Memory B cell (primary cell): Measurements from ENCODE around the gene MDFI.

Experiments used
- ATAC-seq: fragments of 150-1000 bp; cut with Tn5 transposase; 2 replicates; pipeline ENCODE4 v1.10.0; 2021; ENCODE audit warnings: low read depth, mild to moderate bottlenecking, moderate library complexity
- DNase-seq, 2 donors: peaks; one replicate each; pipeline ENCODE4 v3.0.0; 2022; ENCODE audit warnings: low spot score in 2 of 2
- H3K27ac Mint-ChIP-seq: one replicate; pipeline ENCODE4 v1.8.0; 2022; ENCODE audit warnings: mild to moderate bottlenecking, moderate library complexity, mixed read lengths
- H3K27me3 Mint-ChIP-seq: one replicate; pipeline ENCODE4 v1.8.0; 2022; ENCODE audit warnings: mixed read lengths
- H3K36me3 Mint-ChIP-seq: one replicate; pipeline ENCODE4 v1.8.0; 2022; ENCODE audit warnings: mild to moderate bottlenecking, mixed read lengths
- H3K4me1 Mint-ChIP-seq: one replicate; pipeline ENCODE4 v1.8.0; 2022; ENCODE audit warnings: mixed read lengths
- H3K4me3 Mint-ChIP-seq: one replicate; pipeline ENCODE4 v1.8.0; 2022; ENCODE audit warnings: mild to moderate bottlenecking, moderate library complexity, mixed read lengths
- H3K9me3 Mint-ChIP-seq: one replicate; pipeline ENCODE4 v1.8.0; 2022; ENCODE audit warnings: mixed read lengths

MDFI gene

DNA sequence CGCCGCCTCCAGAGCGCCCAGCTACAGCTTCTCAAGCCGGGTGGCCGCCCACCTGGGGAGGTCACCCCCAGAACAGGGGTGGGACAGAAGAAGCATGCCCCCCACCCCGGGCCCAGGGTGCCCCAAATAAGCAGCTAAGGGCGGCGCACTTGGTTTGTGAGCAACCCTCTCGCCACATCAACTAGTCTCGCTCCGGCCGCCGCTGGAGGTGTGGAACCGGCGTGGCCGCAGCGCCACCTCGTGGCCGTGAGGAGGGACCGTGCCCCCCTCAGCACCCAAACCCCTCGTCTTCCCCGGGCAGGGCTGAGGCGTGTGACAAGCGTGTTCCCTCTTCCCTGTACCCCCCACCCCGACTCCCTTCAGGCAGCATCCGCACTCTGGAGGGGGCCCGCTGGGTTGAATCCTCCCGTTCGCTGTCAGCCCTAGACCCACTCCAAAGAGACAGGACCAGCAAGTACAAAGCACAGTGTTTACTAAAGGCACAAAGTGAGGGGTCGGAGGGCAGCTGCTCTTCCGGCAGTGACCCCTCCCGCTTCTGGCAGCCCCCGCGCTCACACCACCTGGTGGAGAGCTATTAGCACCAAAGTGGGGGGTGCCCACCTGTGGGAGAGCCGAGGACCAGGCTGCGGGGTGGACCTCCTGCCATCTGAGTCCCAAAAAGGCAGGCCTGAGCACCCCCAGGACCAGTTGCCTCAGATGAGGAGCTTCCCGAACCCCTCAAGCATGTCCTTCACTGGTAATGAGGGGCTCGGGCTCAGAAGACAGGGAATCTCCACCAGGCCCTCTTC lies 45.4 kb downstream of the MDFI start:
- DNase-seq = peak; percentile 74 to 88
- peaks cover 12% of the 10 kb centered on the region for H3K36me3 Mint-ChIP-seq
- H3K4me3 Mint-ChIP-seq = peak overlapping the region; percentile 78
- no peaks in the 10 kb centered on the region for H3K9me3 Mint-ChIP-seq
- H3K27me3 Mint-ChIP-seq = no peaks in the 10 kb centered on the region
- H3K4me1 Mint-ChIP-seq = peaks cover 13% of the 10 kb centered on the region
- peak; percentile 90 for ATAC-seq
- H3K27ac Mint-ChIP-seq = no peak overlapping the region

- Mint-ChIP-seq H3K4me1 (peaks cover 16% of the 10 kb centered on the region), H3K27ac (no peak overlapping the region), H3K4me3 (no peak overlapping the region), H3K27me3 (no peaks in the 10 kb centered on the region), H3K36me3 (peaks cover 16% of the 10 kb centered on the region), H3K9me3 (no peaks in the 10 kb centered on the region)
- DNase-seq (no peak), ATAC-seq (no peak)
Observed at GRCh38 chr6:41684311-41685180, 46.3 kb downstream of the MDFI start.

GRCh38 chr6:41685641-41686380 lies 47.5 kb downstream of the MDFI start:
- DNase-seq = no peak
- H3K9me3 Mint-ChIP-seq = no peaks in the 10 kb centered on the region
- H3K4me3 Mint-ChIP-seq = no peak overlapping the region
- peaks cover 24% of the 10 kb centered on the region for H3K36me3 Mint-ChIP-seq
- H3K4me1 Mint-ChIP-seq = peaks cover 17% of the 10 kb centered on the region
- ATAC-seq = no peak
- H3K27ac Mint-ChIP-seq = no peak overlapping the region
- H3K27me3 Mint-ChIP-seq = no peaks in the 10 kb centered on the region

DNA sequence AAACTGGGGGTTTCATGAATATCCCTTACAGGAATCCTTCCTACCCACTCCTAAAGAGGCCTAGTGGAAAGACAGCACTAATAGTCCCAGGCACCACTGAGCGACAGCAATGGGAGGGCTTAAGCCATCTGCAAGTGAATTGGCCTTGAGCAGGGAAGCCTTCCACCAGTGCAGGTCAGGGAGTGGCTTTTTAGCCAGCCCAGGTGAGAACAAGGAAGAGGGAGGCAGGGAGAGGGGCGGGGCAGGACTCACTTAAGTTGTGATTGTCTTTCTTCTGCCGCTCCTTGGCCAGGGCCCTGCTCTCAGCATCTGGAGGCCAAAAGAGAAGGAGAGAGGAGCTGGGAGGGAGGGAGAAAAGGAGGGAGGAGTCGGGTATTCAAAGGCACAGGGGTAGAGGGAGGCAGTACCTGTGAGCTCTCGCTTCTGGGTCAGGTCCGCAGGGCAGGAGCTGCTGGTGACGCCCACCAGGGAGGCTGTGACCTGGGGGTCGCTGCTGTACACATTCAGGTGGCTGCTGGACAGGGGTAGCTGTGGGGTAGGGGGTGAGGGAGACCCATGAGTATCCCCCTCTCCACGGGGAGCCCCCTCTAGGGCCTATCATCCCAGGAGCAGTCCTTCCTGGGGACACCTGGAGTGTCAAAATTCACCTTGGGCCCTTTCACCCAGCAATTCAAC lies 49.4 kb downstream of the MDFI start:
- Mint-ChIP-seq H3K27ac (peak overlapping the region; percentile 76), H3K36me3 (peaks cover 30% of the 10 kb centered on the region), H3K4me1 (peaks cover 17% of the 10 kb centered on the region), H3K9me3 (no peaks in the 10 kb centered on the region), H3K4me3 (no peak overlapping the region), H3K27me3 (no peaks in the 10 kb centered on the region)
- ATAC-seq (no peak), DNase-seq (no peak)

- no peak for ATAC-seq
- Mint-ChIP-seq H3K27me3 (no peaks in the 10 kb centered on the region), H3K9me3 (no peaks in the 10 kb centered on the region), H3K27ac (peak overlapping the region; percentile 65), H3K36me3 (peaks cover 30% of the 10 kb centered on the region), H3K4me1 (peaks cover 17% of the 10 kb centered on the region), H3K4me3 (no peak overlapping the region)
- no peak for DNase-seq
Observed at GRCh38 chr6:41688256-41688965, 50.1 kb downstream of the MDFI start.

DNA sequence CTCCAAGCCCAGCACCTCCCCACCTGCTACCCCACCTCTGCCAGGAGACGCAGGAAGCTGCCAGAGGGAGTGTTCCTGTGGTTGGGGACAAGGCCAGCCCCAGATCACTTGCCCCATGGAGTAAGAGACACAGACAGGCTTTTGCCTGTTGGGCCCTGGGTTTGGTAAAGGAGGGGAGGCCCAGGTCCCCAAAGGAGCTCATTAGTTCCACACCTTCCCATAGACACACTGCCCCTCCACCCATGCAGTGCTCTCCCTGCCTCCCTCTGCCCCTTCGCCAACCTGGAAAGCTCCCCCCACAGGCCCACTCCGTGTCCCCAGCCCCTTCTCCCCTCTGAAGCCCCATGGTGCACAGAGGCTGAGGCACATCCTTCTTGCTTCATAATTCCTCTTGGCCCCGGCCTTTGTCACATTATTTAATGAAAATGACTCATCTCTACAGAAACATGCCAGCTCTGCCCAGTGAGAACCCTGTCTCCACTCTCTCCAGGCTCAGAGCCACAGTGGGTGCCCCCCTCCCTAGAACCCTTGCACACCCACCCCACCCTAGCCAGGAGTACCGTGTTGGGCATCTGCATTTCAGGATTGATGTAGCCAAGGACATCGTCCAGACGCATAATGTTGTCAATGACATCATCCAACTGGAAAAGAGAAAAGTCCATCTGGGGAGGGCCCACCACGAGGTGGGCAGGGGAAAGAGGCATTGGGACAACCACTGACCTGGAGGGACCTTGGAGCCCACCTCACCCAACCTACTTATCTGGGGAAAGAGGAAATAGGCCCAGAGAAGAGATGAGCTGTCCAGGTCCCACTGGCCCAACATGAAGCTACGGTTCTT lies 51.1 kb downstream of the MDFI start:
- Mint-ChIP-seq H3K9me3 (no peaks in the 10 kb centered on the region), H3K4me1 (peaks cover 17% of the 10 kb centered on the region), H3K36me3 (peaks cover 30% of the 10 kb centered on the region), H3K27ac (peak overlapping the region; percentile 75), H3K27me3 (no peaks in the 10 kb centered on the region), H3K4me3 (no peak overlapping the region)
- no peak for DNase-seq
- ATAC-seq = no peak

DNA sequence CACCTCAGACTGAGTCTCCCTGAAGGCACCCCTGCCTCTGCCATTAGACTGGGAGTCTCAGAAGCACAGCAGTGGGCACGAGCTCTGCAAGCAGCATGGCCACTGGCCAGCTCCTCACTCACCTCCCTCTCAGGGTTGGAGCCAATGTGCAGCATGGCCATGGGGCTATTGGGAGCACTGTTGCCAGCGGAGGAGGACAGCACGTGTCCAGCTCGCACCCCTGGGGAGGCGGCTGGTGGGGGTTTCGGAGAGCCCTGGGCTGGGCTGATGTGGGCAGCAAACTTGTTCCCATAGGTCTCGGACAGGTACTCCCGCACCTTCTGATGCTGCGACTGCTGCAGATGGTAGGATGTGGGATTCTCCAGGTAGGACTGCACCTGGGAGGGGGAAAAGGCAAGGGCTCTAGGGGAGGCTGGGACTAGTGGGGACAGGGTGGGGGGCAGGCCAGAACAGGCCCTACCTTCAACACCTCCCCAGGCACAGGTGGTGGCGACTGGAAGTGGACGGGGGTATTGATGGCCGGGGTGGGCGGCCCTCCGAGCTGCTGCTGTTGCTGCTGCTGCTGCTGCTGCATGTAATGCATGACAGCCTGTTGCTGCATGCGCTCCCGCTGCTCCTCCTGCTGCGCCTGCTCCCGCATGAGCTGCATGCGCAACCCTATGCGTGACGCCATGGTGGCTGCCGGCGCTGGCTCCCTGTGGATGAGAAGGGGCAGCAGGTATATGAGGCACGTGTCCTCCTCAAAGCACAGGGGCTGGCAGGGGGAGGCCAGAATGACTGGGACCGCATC lies 52.5 kb downstream of the MDFI start:
- Mint-ChIP-seq H3K27ac (peak overlapping the region; percentile 75), H3K9me3 (no peaks in the 10 kb centered on the region), H3K4me3 (no peak overlapping the region)

GRCh38 chr6:41691426-41692079 lies 53.3 kb downstream of the MDFI start:
- peaks cover 36% of the 10 kb centered on the region for H3K36me3 Mint-ChIP-seq
- H3K27ac Mint-ChIP-seq = peak overlapping the region; percentile 70
- ATAC-seq (no peak), DNase-seq (no peak)
- H3K9me3 Mint-ChIP-seq = no peaks in the 10 kb centered on the region
- H3K4me1 Mint-ChIP-seq = peaks cover 27% of the 10 kb centered on the region
- no peak overlapping the region for H3K4me3 Mint-ChIP-seq
- no peaks in the 10 kb centered on the region for H3K27me3 Mint-ChIP-seq

More for the DNA sequence above, 52.5 kb downstream of the MDFI start:
- DNase-seq (no peak), ATAC-seq (no peak)
- Mint-ChIP-seq H3K4me1 (peaks cover 25% of the 10 kb centered on the region), H3K27me3 (no peaks in the 10 kb centered on the region), H3K36me3 (peaks cover 34% of the 10 kb centered on the region)

DNA sequence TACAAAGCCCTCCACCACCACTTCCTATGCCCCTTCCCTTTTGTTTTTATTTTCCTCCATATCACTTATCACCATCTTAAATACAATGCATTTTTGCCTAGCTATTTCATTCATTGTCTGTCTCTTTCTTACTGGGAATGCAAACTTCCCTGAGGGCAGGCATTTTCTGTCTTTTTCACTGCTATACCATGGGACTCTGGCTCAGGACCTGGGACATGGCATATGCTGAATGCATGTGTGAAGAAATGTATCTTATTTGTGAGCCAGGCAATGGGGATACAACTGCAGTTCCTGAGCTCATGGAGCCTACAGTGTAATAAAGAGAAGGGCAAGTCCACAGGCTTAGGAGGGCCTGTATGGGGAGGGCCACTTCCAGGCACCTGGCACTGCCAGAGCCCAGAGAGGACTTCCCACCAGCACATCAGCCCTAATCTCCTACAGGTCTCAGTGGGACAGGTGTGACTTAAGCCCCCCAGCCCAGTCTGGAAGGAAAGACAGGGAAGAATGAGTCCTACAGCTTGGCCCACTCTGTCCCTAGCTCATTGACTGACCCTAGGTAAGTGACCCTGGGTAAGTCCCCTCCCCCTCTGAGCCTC lies 53.9 kb downstream of the MDFI start:
- H3K27me3 Mint-ChIP-seq = no peaks in the 10 kb centered on the region
- no peak for ATAC-seq
- H3K36me3 Mint-ChIP-seq = peaks cover 36% of the 10 kb centered on the region
- H3K4me1 Mint-ChIP-seq = peaks cover 31% of the 10 kb centered on the region
- no peak overlapping the region for H3K4me3 Mint-ChIP-seq
- H3K27ac Mint-ChIP-seq = peak overlapping the region; percentile 70
- no peak for DNase-seq
- no peaks in the 10 kb centered on the region for H3K9me3 Mint-ChIP-seq

- ATAC-seq (no peak), DNase-seq (no peak)
- H3K36me3 Mint-ChIP-seq = peaks cover 34% of the 10 kb centered on the region
- H3K9me3 Mint-ChIP-seq = no peaks in the 10 kb centered on the region
- H3K4me3 Mint-ChIP-seq = no peak overlapping the region
- H3K4me1 Mint-ChIP-seq = peaks cover 33% of the 10 kb centered on the region
- peak overlapping the region; percentile 70 for H3K27ac Mint-ChIP-seq
- no peaks in the 10 kb centered on the region for H3K27me3 Mint-ChIP-seq
Observed at GRCh38 chr6:41692730-41693129, 54.5 kb downstream of the MDFI start.
